IMR-90 (cell line): ENCODE data around the gene KLK8.

ENCODE experiments used
- BHLHE40 ChIP-seq: fragments of 150-350 bp; IDR thresholded peaks from 2 replicates; pipeline ENCODE4 v1.6.1; 2016; ENCODE audit warnings: mild to moderate bottlenecking, low read depth, low read length
- CHD1 ChIP-seq: IDR thresholded peaks from 2 replicates; pipeline ENCODE4 v1.6.1; 2012; ENCODE audit warnings: low read depth, low read length, improper control_type of control experiment
- CTCF ChIP-seq: conservative IDR thresholded peaks from 2 replicates; pipeline ENCODE4 v1.5.1; 2012; ENCODE audit warnings: mild to moderate bottlenecking, low read depth, low read length, improper control_type of control experiment
- MAFK ChIP-seq: IDR thresholded peaks from 2 replicates; pipeline ENCODE4 v1.6.1; 2012; ENCODE audit warnings: low read depth, low read length, improper control_type of control experiment
- RFX5 ChIP-seq: IDR thresholded peaks from 2 replicates; pipeline ENCODE4 v1.8.0; 2012; ENCODE audit warnings: low read depth, mild to moderate bottlenecking, low read length, moderate library complexity

GRCh38 chr19:51007488-51007887 is 6.1 kb upstream of the KLK8 start:
- no peak for TF ChIP-seq BHLHE40
- no peak for TF ChIP-seq RFX5
- no peak for TF ChIP-seq MAFK
- no peak for TF ChIP-seq CTCF
- no peak for TF ChIP-seq CHD1
